K562 treated with DMSO at 1 percent for 4 hours (cell line): ENCODE results near the gene CCAR1. TPM values are rescaled to one million over a fixed set of nuclear protein-coding genes. Genes with fewer than 3 reads are reported as not detected.

Experiments
- total RNA-seq: library from RNA; unstranded; fragments of 300-600 nt; gene quantifications from 2 replicates; pipeline ENCODE4 v1.2.3, GENCODE V29; 2022; ENCODE audit not compliant: insufficient read depth

Gene CCAR1, protein sequence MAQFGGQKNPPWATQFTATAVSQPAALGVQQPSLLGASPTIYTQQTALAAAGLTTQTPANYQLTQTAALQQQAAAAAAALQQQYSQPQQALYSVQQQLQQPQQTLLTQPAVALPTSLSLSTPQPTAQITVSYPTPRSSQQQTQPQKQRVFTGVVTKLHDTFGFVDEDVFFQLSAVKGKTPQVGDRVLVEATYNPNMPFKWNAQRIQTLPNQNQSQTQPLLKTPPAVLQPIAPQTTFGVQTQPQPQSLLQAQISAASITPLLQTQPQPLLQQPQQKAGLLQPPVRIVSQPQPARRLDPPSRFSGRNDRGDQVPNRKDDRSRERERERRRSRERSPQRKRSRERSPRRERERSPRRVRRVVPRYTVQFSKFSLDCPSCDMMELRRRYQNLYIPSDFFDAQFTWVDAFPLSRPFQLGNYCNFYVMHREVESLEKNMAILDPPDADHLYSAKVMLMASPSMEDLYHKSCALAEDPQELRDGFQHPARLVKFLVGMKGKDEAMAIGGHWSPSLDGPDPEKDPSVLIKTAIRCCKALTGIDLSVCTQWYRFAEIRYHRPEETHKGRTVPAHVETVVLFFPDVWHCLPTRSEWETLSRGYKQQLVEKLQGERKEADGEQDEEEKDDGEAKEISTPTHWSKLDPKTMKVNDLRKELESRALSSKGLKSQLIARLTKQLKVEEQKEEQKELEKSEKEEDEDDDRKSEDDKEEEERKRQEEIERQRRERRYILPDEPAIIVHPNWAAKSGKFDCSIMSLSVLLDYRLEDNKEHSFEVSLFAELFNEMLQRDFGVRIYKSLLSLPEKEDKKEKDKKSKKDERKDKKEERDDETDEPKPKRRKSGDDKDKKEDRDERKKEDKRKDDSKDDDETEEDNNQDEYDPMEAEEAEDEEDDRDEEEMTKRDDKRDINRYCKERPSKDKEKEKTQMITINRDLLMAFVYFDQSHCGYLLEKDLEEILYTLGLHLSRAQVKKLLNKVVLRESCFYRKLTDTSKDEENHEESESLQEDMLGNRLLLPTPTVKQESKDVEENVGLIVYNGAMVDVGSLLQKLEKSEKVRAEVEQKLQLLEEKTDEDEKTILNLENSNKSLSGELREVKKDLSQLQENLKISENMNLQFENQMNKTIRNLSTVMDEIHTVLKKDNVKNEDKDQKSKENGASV
- total RNA-seq = 43.1 and 51.7 TPM in 2 replicates

DNA sequence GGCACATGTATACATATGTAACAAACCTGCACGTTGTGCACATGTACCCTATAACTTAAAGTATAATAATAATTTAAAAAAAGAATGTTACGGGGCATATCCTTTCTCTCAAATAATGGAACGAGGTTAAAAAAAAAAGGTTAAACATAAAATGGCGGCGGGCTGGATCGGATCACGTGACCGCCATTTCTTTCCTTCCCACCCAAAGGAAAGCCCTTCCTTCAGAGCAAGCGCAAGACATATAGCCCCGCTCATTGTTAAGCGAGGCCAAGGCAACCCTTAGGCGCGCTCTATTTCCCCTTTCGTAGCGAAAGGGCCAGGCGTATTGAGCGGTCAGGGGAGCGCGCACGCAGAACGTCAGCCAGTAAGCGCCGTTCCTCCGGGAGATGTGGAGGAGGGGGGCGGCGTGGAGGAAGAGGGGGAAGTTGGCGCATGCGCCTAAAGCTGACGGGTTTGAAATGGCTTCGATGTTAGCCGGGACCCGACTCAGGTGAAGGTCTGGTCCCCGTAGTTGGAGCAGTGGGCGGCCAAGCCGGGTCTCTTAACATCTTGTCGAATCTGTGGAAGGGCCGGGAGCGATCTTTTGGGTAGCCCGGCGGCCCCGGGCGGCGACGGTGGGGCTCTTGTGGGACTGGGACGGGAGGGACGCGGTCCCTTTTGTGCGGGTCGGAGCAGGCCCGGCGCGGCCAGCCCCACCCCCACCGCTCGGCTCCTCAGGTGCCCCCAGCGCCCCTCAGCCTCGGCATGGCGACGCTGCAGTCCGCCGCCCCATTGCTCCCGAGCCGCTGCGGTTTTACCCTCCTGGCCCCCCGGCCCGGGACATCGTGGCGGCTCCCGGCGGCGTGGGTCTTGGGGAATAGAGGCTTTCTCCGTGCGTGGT, at the start of gene CCAR1:
TSS of gene CCAR1 (plus strand) at position 447 of the 880 bp plus-strand sequence. CDS start 1,266 bp downstream, outside the sequence.

GRCh38 chr10:68826764-68827591, 105.9 kb downstream of the CCAR1 start, which contains the start of gene STOX1:
Gene STOX1, plus strand, starts transcription at chr10:68827531. Its CDS starts 93 bp downstream, at chr10:68827624.

Other genes starting within 250 kb of the CCAR1 start
- 12.7 and 14.6 TPM in 2 replicates for gene DNA2, start 249.3 kb upstream of the CCAR1 start, total RNA-seq
- gene SLC25A16, start 193.7 kb upstream of the CCAR1 start, total RNA-seq = 3.2 and 5.6 TPM in 2 replicates
- gene TET1, start 160.9 kb upstream of the CCAR1 start, total RNA-seq = 2.8 and 3.7 TPM in 2 replicates
- 4.6 and 5.1 TPM in 2 replicates for gene STOX1, start 106.3 kb downstream of the CCAR1 start, total RNA-seq
- 31.8 and 33.2 TPM in 2 replicates for gene DDX50, start 180.1 kb downstream of the CCAR1 start, total RNA-seq
- gene DDX21, start 234.9 kb downstream of the CCAR1 start, total RNA-seq = 66.5 and 79.3 TPM in 2 replicates